Endothelial cell of umbilical vein (primary cell): ENCODE data around the gene MNAT1. TPM values are rescaled to one million over a fixed set of nuclear protein-coding genes. Genes with fewer than 3 reads are reported as not detected.

ENCODE experiments used
- BruUV-seq: library from RNA; stranded (reverse); fragments of 400-500 nt; replicated peaks from 2 replicates; lab custom pipeline; 2021; lab: Mats Ljungman, UMichigan
- CTCF ChIA-PET: fragments of 300-600, 350-600 bp; sonication (Branson Sonifier 250); formaldehyde crosslinking; loops from one replicate; lab custom pipeline; 2021; ENCODE audit warnings: antibody characterized with exemption, inconsistent platforms; lab: Charles Lee
- POLR2A ChIA-PET: fragments of 300-600, 350-600 bp; sonication (Branson Sonifier 250); formaldehyde crosslinking; loops from one replicate; lab custom pipeline; 2021; ENCODE audit warnings: antibody characterized with exemption, inconsistent platforms; lab: Charles Lee
- DNase-seq: peaks from one replicate; pipeline ENCODE4 v3.0.0-alpha.2; 2011; ENCODE audit warnings: low read depth, low spot score
- FAIRE-seq: peaks from 2 replicates; lab custom pipeline; 2011; peaks lifted over from hg19 to GRCh38; lab: Jason Lieb, UNC
- H2AFZ ChIP-seq: 2 replicates; pipeline ENCODE4 v1.6.0; 2012; ENCODE audit warnings: low read depth, low read length, control low read depth, inconsistent platforms
- H3K27ac ChIP-seq: 2 replicates; pipeline ENCODE4 v1.5.1; 2011; ENCODE audit warnings: low read depth, mild to moderate bottlenecking, control low read depth, low read length, moderate library complexity; ENCODE audit not compliant: insufficient read depth
- H3K27me3 ChIP-seq, 2 experiments: 2 replicates each; pipeline versions ENCODE4 v1.6.0 to v1.6.1; 2011; ENCODE audit warnings: low read length in 2 of 2, mixed read lengths in 1 of 2; ENCODE audit not compliant: control insufficient read depth in 2 of 2, insufficient read depth in 2 of 2
- H3K36me3 ChIP-seq, 2 experiments: 2 replicates in 1 of 2; 3 replicates in 1 of 2; pipeline ENCODE4 v1.5.1; 2011; ENCODE audit warnings: low read length in 2 of 2, mild to moderate bottlenecking in 1 of 2, moderate library complexity in 1 of 2; ENCODE audit not compliant: control insufficient read depth in 2 of 2, insufficient read depth in 2 of 2; ENCODE audit errors: extremely low read depth in 1 of 2
- H3K4me1 ChIP-seq: 3 replicates; pipeline ENCODE4 v1.5.1; 2011; ENCODE audit warnings: mild to moderate bottlenecking, low read length; ENCODE audit not compliant: control insufficient read depth, insufficient read depth; ENCODE audit errors: extremely low read depth
- H3K4me2 ChIP-seq: 2 replicates; pipeline ENCODE4 v1.6.1; 2011; ENCODE audit warnings: low read length, control low read depth, mixed read lengths; ENCODE audit not compliant: insufficient read depth
- H3K4me3 ChIP-seq, 3 experiments: fragments of 200-600 bp in 1 of 3; sonication (generic), shearing (Covaris generic) in 1 of 3; replicated peaks in 1 of 3; 2 replicates each; pipeline ENCODE4 v1.5.1; 2011 to 2016; ENCODE audit warnings: control low read depth in 3 of 3, low read length in 3 of 3, mild to moderate bottlenecking in 2 of 3, inconsistent platforms in 1 of 3, low read depth in 1 of 3, moderate library complexity in 1 of 3; ENCODE audit not compliant: insufficient read depth in 1 of 3
- H3K79me2 ChIP-seq: 2 replicates; pipeline ENCODE4 v1.6.0; 2012; ENCODE audit warnings: low read length, inconsistent platforms; ENCODE audit not compliant: control insufficient read depth, insufficient read depth
- H3K9ac ChIP-seq: replicated peaks from 2 replicates; pipeline ENCODE3; 2011; ENCODE audit warnings: low read length, control low read depth; ENCODE audit not compliant: insufficient read depth; ENCODE audit errors: extremely low read depth
- H3K9me1 ChIP-seq: replicated peaks from 3 replicates; pipeline ENCODE4 v1.6.0; 2011; ENCODE audit warnings: mild to moderate bottlenecking, low read length; ENCODE audit not compliant: control insufficient read depth, insufficient read depth; ENCODE audit errors: extremely low read depth
- H3K9me3 ChIP-seq: replicated peaks from 2 replicates; pipeline ENCODE4 v1.5.1; 2012; ENCODE audit warnings: low read length, inconsistent platforms; ENCODE audit not compliant: control insufficient read depth, insufficient read depth
- H4K20me1 ChIP-seq: replicated peaks from 2 replicates; pipeline ENCODE3; 2011; ENCODE audit warnings: mild to moderate bottlenecking, low read length; ENCODE audit not compliant: control insufficient read depth, insufficient read depth; ENCODE audit errors: extremely low read depth
- FOS ChIP-seq: IDR thresholded peaks from 2 replicates; pipeline ENCODE4 v1.6.1; 2011; ENCODE audit warnings: mild to moderate bottlenecking, low read length, moderate library complexity, borderline replicate concordance; ENCODE audit not compliant: insufficient read depth
- GATA2 ChIP-seq: IDR thresholded peaks from 2 replicates; pipeline ENCODE4 v1.7.0; 2011; ENCODE audit warnings: low read depth, mild to moderate bottlenecking, moderate library complexity, mixed read lengths, low read length; ENCODE audit not compliant: insufficient read length, insufficient read depth
- JUN ChIP-seq: IDR thresholded peaks from 2 replicates; pipeline ENCODE4 v1.6.1; 2011; ENCODE audit warnings: borderline replicate concordance, low read depth; ENCODE audit not compliant: insufficient read length, insufficient read depth
- MAX ChIP-seq: IDR thresholded peaks from 2 replicates; pipeline ENCODE4 v1.6.1; 2011; ENCODE audit not compliant: insufficient read depth, insufficient read length
- MYC ChIP-seq: IDR thresholded peaks from one replicate; pipeline ENCODE4 v1.6.1; 2011; ENCODE audit warnings: mild to moderate bottlenecking, low read depth, low read length
- POLR2A ChIP-seq: IDR thresholded peaks from 2 replicates; pipeline ENCODE4 v1.6.1; 2012; ENCODE audit warnings: low read depth, mild to moderate bottlenecking, control low read depth, low read length
- POLR2AphosphoS5 ChIP-seq: IDR thresholded peaks from 2 replicates; pipeline ENCODE4 v1.6.1; 2012; ENCODE audit warnings: low read depth, mild to moderate bottlenecking, control low read depth, low read length, moderate library complexity; ENCODE audit not compliant: insufficient read depth
- dilution Hi-C: fragments of 300-500 bp; cut with MboI; formaldehyde crosslinking; loops from one replicate; pipeline ENCODE4 v1.15.0; 2019; ENCODE audit warnings: low sequenced_read_pairs; ENCODE audit not compliant: extremely low pct_ligation_motif_present
- intact Hi-C: fragments of 100-400 bp; cut with micrococcal nuclease; formaldehyde crosslinking; loops from one replicate; pipeline ENCODE4 v1.10.0; 2022
- polyA plus RNA-seq, 4 experiments: library from polyadenylated mRNA; depleted of rRNA in 3 of 4; stranded (reverse) in 3 of 4; unstranded in 1 of 4; fragments of >200 nt; gene quantifications; 2 replicates each; pipeline versions ENCODE4 v1.2.1 to v1.2.3, GENCODE V29; 2011 to 2012; ENCODE audit warnings: missing spikeins in 1 of 4
- total RNA-seq: library from RNA; stranded (reverse); gene quantifications from 2 replicates; pipeline ENCODE4 v1.2.3, GENCODE V29; 2021
- TF ChIP-seq, protein P1 (sequence below), 2 donors: IDR thresholded peaks; 1 replicate in 1 of 2; 2 replicates in 1 of 2; pipeline ENCODE4 v1.5.1; 2011; ENCODE audit warnings: low read length in 2 of 2, mild to moderate bottlenecking in 2 of 2, moderate library complexity in 2 of 2, control low read depth in 1 of 2, inconsistent platforms in 1 of 2, low read depth in 1 of 2; ENCODE audit not compliant: insufficient read depth in 1 of 2; ENCODE audit errors: extremely low read depth in 1 of 2

The MNAT1 gene
- total and polyA plus RNA-seq, 2 donors (not counting 3 experiments of a cell fraction or from before 2014, with no cell fraction given) = 35.7 to 55.7 TPM

DNA sequence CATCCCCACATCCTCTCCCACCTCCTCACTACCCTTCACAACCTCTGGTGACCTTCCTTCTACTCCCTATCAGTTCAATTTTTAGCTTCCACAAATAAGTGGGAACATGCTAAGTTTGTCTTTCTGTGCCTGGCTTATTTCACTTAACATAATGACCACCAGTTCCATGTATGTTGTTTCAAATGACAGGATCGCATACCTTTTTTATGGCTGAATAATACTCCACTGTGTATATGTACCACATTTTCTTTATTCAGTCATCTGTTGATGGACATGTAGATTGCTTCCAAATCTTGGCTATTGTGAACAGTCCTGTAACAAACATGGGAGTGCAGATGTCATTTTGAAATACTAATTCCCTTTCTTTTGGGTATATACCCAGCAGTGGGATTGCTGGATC lies 147.7 kb downstream of the MNAT1 start:
- DNase-seq (no peak), FAIRE-seq (no peak)
- Histone ChIP-seq H3K79me2 (peaks cover 4% of the 10 kb centered on the region), H3K9me1 (no peaks in the 10 kb centered on the region), H3K36me3 (no peaks in the 10 kb centered on the region), H4K20me1 (no peaks in the 10 kb centered on the region), H3K27me3 (no peaks in the 10 kb centered on the region), H3K4me2 (no peak overlapping the region), H3K9ac (no peak overlapping the region), H3K4me3 (no peak overlapping the region), H3K4me1 (no peaks in the 10 kb centered on the region), H3K9me3 (no peaks in the 10 kb centered on the region), H3K27ac (no peak overlapping the region), H2AFZ (no peak overlapping the region)
- ChIA-PET POLR2A (no interaction called here), CTCF (no interaction called here)
- intact Hi-C loops (no loop called here), dilution Hi-C loops (no loop called here)
- BruUV-seq = TSS peak; percentile 2
- TF ChIP-seq GATA2 = no peak
- TF ChIP-seq MYC = no peak
- TF ChIP-seq MAX = no peak
- no peak for TF ChIP-seq FOS
- TF ChIP-seq, protein P1, sequence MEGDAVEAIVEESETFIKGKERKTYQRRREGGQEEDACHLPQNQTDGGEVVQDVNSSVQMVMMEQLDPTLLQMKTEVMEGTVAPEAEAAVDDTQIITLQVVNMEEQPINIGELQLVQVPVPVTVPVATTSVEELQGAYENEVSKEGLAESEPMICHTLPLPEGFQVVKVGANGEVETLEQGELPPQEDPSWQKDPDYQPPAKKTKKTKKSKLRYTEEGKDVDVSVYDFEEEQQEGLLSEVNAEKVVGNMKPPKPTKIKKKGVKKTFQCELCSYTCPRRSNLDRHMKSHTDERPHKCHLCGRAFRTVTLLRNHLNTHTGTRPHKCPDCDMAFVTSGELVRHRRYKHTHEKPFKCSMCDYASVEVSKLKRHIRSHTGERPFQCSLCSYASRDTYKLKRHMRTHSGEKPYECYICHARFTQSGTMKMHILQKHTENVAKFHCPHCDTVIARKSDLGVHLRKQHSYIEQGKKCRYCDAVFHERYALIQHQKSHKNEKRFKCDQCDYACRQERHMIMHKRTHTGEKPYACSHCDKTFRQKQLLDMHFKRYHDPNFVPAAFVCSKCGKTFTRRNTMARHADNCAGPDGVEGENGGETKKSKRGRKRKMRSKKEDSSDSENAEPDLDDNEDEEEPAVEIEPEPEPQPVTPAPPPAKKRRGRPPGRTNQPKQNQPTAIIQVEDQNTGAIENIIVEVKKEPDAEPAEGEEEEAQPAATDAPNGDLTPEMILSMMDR (IDR thresholded peaks at IDR 0.05; ENCODE audit: extremely low read depth in 1 of 2, insufficient read depth in 1 of 2, low read depth in 1 of 2, low read length in 2 of 2) = no peak
- no peak for TF ChIP-seq JUN
- no peak for TF ChIP-seq POLR2AphosphoS5
- TF ChIP-seq POLR2A = no peak
